Stimulated activated CD4-positive, alpha-beta T cell treated with anti-CD3 and anti-CD28 coated beads, Interleukin-1b, Interleukin-23, amount 100 ng/mL, for 48 hours (primary cell): ENCODE data around the gene THADA.
"Not testable (repeated sequence)": the region's sequence is repeated elsewhere in the genome, so short reads cannot be mapped to it uniquely, and the experiment has no call there.

ENCODE experiments used
- DNase-seq: peaks from one replicate; pipeline ENCODE4 v3.0.0-alpha.2; 2020

The THADA gene

GRCh38 chr2:43462866-43463641 lies 132.8 kb downstream of the THADA start:
- no peak for DNase-seq

GRCh38 chr2:43461453-43462073 lies 134.3 kb downstream of the THADA start:
- no peak for DNase-seq

- no peak for DNase-seq
Observed at GRCh38 chr2:43460611-43461365, 135.1 kb downstream of the THADA start.

GRCh38 chr2:43460174-43460546 lies 135.7 kb downstream of the THADA start:
- no peak for DNase-seq

- no peak for DNase-seq
Observed at GRCh38 chr2:43459446-43460173, 136.2 kb downstream of the THADA start.

GRCh38 chr2:43458014-43458628 lies 137.7 kb downstream of the THADA start:
- DNase-seq = no peak

- DNase-seq = no peak
Observed at GRCh38 chr2:43455731-43456642, 139.9 kb downstream of the THADA start.

- DNase-seq = no peak
Observed at GRCh38 chr2:43455296-43455695, 140.5 kb downstream of the THADA start.

GRCh38 chr2:43454791-43455190 lies 141.0 kb downstream of the THADA start:
- no peak for DNase-seq

GRCh38 chr2:43453179-43454170 lies 142.4 kb downstream of the THADA start:
- DNase-seq = no peak

- DNase-seq = no peak
Observed at GRCh38 chr2:43452318-43452731, 143.5 kb downstream of the THADA start.

GRCh38 chr2:43450617-43451016 lies 145.2 kb downstream of the THADA start:
- DNase-seq = no peak

GRCh38 chr2:43448822-43449110 lies 147.1 kb downstream of the THADA start:
- no peak for DNase-seq

- DNase-seq = no peak
Observed at GRCh38 chr2:43448011-43448821, 147.6 kb downstream of the THADA start.

GRCh38 chr2:43446755-43447154 lies 149.1 kb downstream of the THADA start:
- DNase-seq = not testable (repeated sequence)

GRCh38 chr2:43445781-43446180 lies 150.1 kb downstream of the THADA start:
- no peak for DNase-seq

GRCh38 chr2:43444989-43445645 lies 150.7 kb downstream of the THADA start:
- no peak for DNase-seq

GRCh38 chr2:43443282-43443681 lies 152.6 kb downstream of the THADA start:
- no peak for DNase-seq

- DNase-seq = no peak
Observed at GRCh38 chr2:43441195-43441594, 154.6 kb downstream of the THADA start.
